ENCODE results near the gene TNFAIP3. TPM values are rescaled to one million over a fixed set of nuclear protein-coding genes. Genes with fewer than 3 reads are reported as not detected.

TNFAIP3 gene
- total and polyA plus RNA-seq, 2 donors (not counting 3 experiments of a cell fraction or from before 2014, with no cell fraction given), result 4.0 to 8.6 TPM

- no peak for TF ChIP-seq MYC (IDR thresholded peaks at IDR 0.05; ENCODE audit: low read depth, low read length)
- no peak for TF ChIP-seq FOS (IDR thresholded peaks at IDR 0.05; ENCODE audit: borderline replicate concordance, insufficient read depth, low read length)
- no peak for TF ChIP-seq POLR2AphosphoS5 (IDR thresholded peaks at IDR 0.05; ENCODE audit: insufficient read depth, low read depth, low read length)
- TF ChIP-seq EZH2 (IDR thresholded peaks at IDR 0.05; ENCODE audit: borderline replicate concordance, low read depth, low read length, severe bottlenecking), result no peak
- TF ChIP-seq POLR2A (IDR thresholded peaks at IDR 0.05; ENCODE audit: low read depth, low read length), result no peak
- TF ChIP-seq GATA2 (IDR thresholded peaks at IDR 0.05; ENCODE audit: insufficient read depth, insufficient read length, low read depth, low read length), result no peak
- no peak for TF ChIP-seq CTCF (IDR thresholded peaks at IDR 0.05; ENCODE audit: extremely low read depth in 1 of 2, insufficient read depth in 1 of 2, low read depth in 1 of 2, low read length in 2 of 2)
- no peak for TF ChIP-seq JUN (IDR thresholded peaks at IDR 0.05; ENCODE audit: borderline replicate concordance, insufficient read depth, insufficient read length, low read depth)
- TF ChIP-seq MAX (IDR thresholded peaks at IDR 0.05; ENCODE audit: insufficient read depth, insufficient read length), result no peak
- DNase-seq (ENCODE audit: low read depth, low spot score) (no peak), FAIRE-seq (no peak)
- intact Hi-C loops (cut with micrococcal nuclease), result no loop called here
- ChIA-PET POLR2A (no interaction called here), CTCF (no interaction called here)
- no TSS peak for BruUV-seq (replicated peaks)
- no peak overlapping the region for H3K27ac ChIP-seq (ENCODE audit: insufficient read depth, low read depth, low read length)
- H3K4me2 ChIP-seq (ENCODE audit: insufficient read depth, low read length), result no peak overlapping the region
- H3K79me2 ChIP-seq (ENCODE audit: control insufficient read depth, insufficient read depth, low read length), result no peaks in the 10 kb centered on the region
- no peak overlapping the region for H3K4me3 ChIP-seq (replicated peaks in 1 of 3; ENCODE audit: insufficient read depth in 1 of 3, low read depth in 1 of 3, low read length in 3 of 3)
- dilution Hi-C loops (cut with MboI; ENCODE audit: extremely low pct_ligation_motif_present, low sequenced_read_pairs), result no loop called here
- H3K9me3 ChIP-seq (replicated peaks; ENCODE audit: control insufficient read depth, insufficient read depth, low read length), result no peaks in the 10 kb centered on the region
- H3K9me1 ChIP-seq (replicated peaks; ENCODE audit: control insufficient read depth, extremely low read depth, insufficient read depth, low read length), result no peaks in the 10 kb centered on the region
- H2AFZ ChIP-seq (ENCODE audit: low read depth, low read length), result no peak overlapping the region
- H3K9ac ChIP-seq (replicated peaks; ENCODE audit: extremely low read depth, insufficient read depth, low read length), result no peak overlapping the region
- H4K20me1 ChIP-seq (replicated peaks; ENCODE audit: control insufficient read depth, extremely low read depth, insufficient read depth, low read length), result no peaks in the 10 kb centered on the region
- H3K27me3 ChIP-seq (ENCODE audit: control insufficient read depth in 2 of 2, insufficient read depth in 2 of 2, low read length in 2 of 2), result no peaks in the 10 kb centered on the region
- no peaks in the 10 kb centered on the region for H3K36me3 ChIP-seq (ENCODE audit: control insufficient read depth in 2 of 2, extremely low read depth in 1 of 2, insufficient read depth in 2 of 2, low read length in 2 of 2)
- no peaks in the 10 kb centered on the region for H3K4me1 ChIP-seq (ENCODE audit: control insufficient read depth, extremely low read depth, insufficient read depth, low read length)
These were observed 45.6 kb upstream of the TNFAIP3 start for GRCh38 chr6:137821491-137821890.
